Muscle of leg (tissue), 11 donors: ENCODE results near the gene TTYH3. TPM values are rescaled to one million over a fixed set of nuclear protein-coding genes. Genes with fewer than 3 reads are reported as not detected.

Source experiments
- DNase-seq: peaks from one replicate; pipeline ENCODE4 v3.0.0; 2013
- H3K27ac ChIP-seq: one replicate; pipeline ENCODE4 v1.5.1; 2013; ENCODE audit warnings: mild to moderate bottlenecking, low read length, control low read depth
- H3K27me3 ChIP-seq: one replicate; pipeline ENCODE4 v1.6.1; 2013; ENCODE audit warnings: low read length; ENCODE audit not compliant: control insufficient read depth, insufficient read depth
- H3K36me3 ChIP-seq: one replicate; pipeline ENCODE4 v1.6.1; 2013; ENCODE audit warnings: low read length; ENCODE audit not compliant: control insufficient read depth, insufficient read depth
- H3K4me1 ChIP-seq: one replicate; pipeline ENCODE4 v1.6.1; 2013; ENCODE audit warnings: low read length; ENCODE audit not compliant: control insufficient read depth, insufficient read depth
- H3K4me3 ChIP-seq: one replicate; pipeline ENCODE4 v1.5.1; 2013; ENCODE audit warnings: low read length, control low read depth
- H3K9me3 ChIP-seq: replicated peaks from 2 replicates; pipeline ENCODE4 v1.6.1; 2013; ENCODE audit warnings: low read depth, low read length; ENCODE audit not compliant: control insufficient read depth
- WGBS: methylation state at CpG from one replicate; pipeline ENCODE4 v1.1.5; 2013; ENCODE audit warnings: missing lambda C conversion rate; ENCODE audit not compliant: insufficient coverage; 5-methylcytosine and 5-hydroxymethylcytosine counted together
- polyA plus RNA-seq, 8 donors: library from polyadenylated mRNA; unstranded; fragments of 120-200 nt; gene quantifications; one replicate each; pipeline versions ENCODE4 v1.2.1 to v1.2.3, GENCODE V29; 2013; ENCODE audit warnings: inconsistent platforms in 1 of 8, low replicate concordance in 1 of 8; ENCODE audit not compliant: insufficient read length in 8 of 8, insufficient read depth in 1 of 8
- total RNA-seq: library from RNA; stranded (reverse); fragments of 120-200 nt; gene quantifications from one replicate; pipeline ENCODE4 v1.2.4, GENCODE V29; 2013

TTYH3 gene
- total and polyA plus RNA-seq, 9 donors, result 21.1 to 136 (median 101) TPM

GRCh38 chr7:2634267-2635145, 2.7 kb downstream of the TTYH3 start:
- no peaks in the 10 kb centered on the region for H3K9me3 ChIP-seq
- H3K27ac ChIP-seq, result peak overlapping the region; percentile 97
- H3K4me1 ChIP-seq, result peaks cover 86% of the 10 kb centered on the region
- no peak for DNase-seq
- no peak overlapping the region for H3K4me3 ChIP-seq
- peaks cover 20% of the 10 kb centered on the region for H3K36me3 ChIP-seq
- 64% methylated on average over 17 of the region's 22 CpGs for WGBS
- no peaks in the 10 kb centered on the region for H3K27me3 ChIP-seq

- Histone ChIP-seq H3K27me3 (no peaks in the 10 kb centered on the region), H3K4me3 (no peak overlapping the region), H3K4me1 (peaks cover 86% of the 10 kb centered on the region), H3K36me3 (peaks cover 27% of the 10 kb centered on the region), H3K9me3 (no peaks in the 10 kb centered on the region), H3K27ac (no peak overlapping the region)
- DNase-seq, result no peak
- 69% methylated on average over 14 of the region's 15 CpGs for WGBS
Measured at GRCh38 chr7:2635148-2635668, 3.4 kb downstream of the TTYH3 start.

- Histone ChIP-seq H3K27ac (peak overlapping the region; percentile 89), H3K4me3 (no peak overlapping the region), H3K9me3 (no peaks in the 10 kb centered on the region), H3K36me3 (peaks cover 27% of the 10 kb centered on the region), H3K27me3 (no peaks in the 10 kb centered on the region), H3K4me1 (peaks cover 88% of the 10 kb centered on the region)
- DNase-seq, result peak; percentile 80
- WGBS, result 43% methylated on average over 20 of the region's 22 CpGs
Measured at GRCh38 chr7:2635810-2636701, 4.3 kb downstream of the TTYH3 start.

GRCh38 chr7:2637066-2637471, 5.3 kb downstream of the TTYH3 start:
- WGBS, result 68% methylated on average over 16 of the region's 17 CpGs
- Histone ChIP-seq H3K36me3 (peaks cover 27% of the 10 kb centered on the region), H3K27ac (peak overlapping the region; percentile 89), H3K27me3 (no peaks in the 10 kb centered on the region), H3K9me3 (no peaks in the 10 kb centered on the region), H3K4me1 (peaks cover 94% of the 10 kb centered on the region), H3K4me3 (no peak overlapping the region)
- DNase-seq, result no peak

GRCh38 chr7:2637505-2638223, 5.9 kb downstream of the TTYH3 start:
- no peaks in the 10 kb centered on the region for H3K9me3 ChIP-seq
- peaks cover 27% of the 10 kb centered on the region for H3K36me3 ChIP-seq
- no peaks in the 10 kb centered on the region for H3K27me3 ChIP-seq
- DNase-seq, result peak; percentile 83
- H3K4me3 ChIP-seq, result no peak overlapping the region
- H3K27ac ChIP-seq, result peak overlapping the region; percentile 89
- 30% methylated on average over 19 of the region's 23 CpGs for WGBS
- H3K4me1 ChIP-seq, result peaks cover 95% of the 10 kb centered on the region

GRCh38 chr7:2638224-2638991, 6.6 kb downstream of the TTYH3 start:
- H3K27ac ChIP-seq, result peak overlapping the region; percentile 89
- H3K27me3 ChIP-seq, result no peaks in the 10 kb centered on the region
- no peaks in the 10 kb centered on the region for H3K9me3 ChIP-seq
- DNase-seq, result peak; percentile 90
- peaks cover 88% of the 10 kb centered on the region for H3K4me1 ChIP-seq
- 6% methylated on average over 28 of the region's 34 CpGs for WGBS
- no peak overlapping the region for H3K4me3 ChIP-seq
- peaks cover 27% of the 10 kb centered on the region for H3K36me3 ChIP-seq

- Histone ChIP-seq H3K36me3 (peaks cover 26% of the 10 kb centered on the region), H3K9me3 (no peaks in the 10 kb centered on the region), H3K4me1 (peaks cover 85% of the 10 kb centered on the region), H3K27ac (peak overlapping the region; percentile 89), H3K4me3 (no peak overlapping the region), H3K27me3 (no peaks in the 10 kb centered on the region)
- no peak for DNase-seq
- 67% methylated on average over 24 of the region's 24 CpGs for WGBS
Measured at GRCh38 chr7:2639181-2639681, 7.4 kb downstream of the TTYH3 start.

- peaks cover 85% of the 10 kb centered on the region for H3K4me1 ChIP-seq
- H3K27ac ChIP-seq, result peak overlapping the region; percentile 96
- no peaks in the 10 kb centered on the region for H3K9me3 ChIP-seq
- 82% methylated on average over 26 of the region's 37 CpGs for WGBS
- H3K4me3 ChIP-seq, result no peak overlapping the region
- H3K27me3 ChIP-seq, result no peaks in the 10 kb centered on the region
- no peak for DNase-seq
- peaks cover 21% of the 10 kb centered on the region for H3K36me3 ChIP-seq
Measured at GRCh38 chr7:2639695-2640481, 8.1 kb downstream of the TTYH3 start.
